Brain microvascular endothelial cell (primary cell): ENCODE measurements around the gene MICA.
"Not testable (repeated sequence)": the region's sequence is repeated elsewhere in the genome, so short reads cannot be mapped to it uniquely, and the experiment has no call there.

Experiments
- DNase-seq: peaks from one replicate; pipeline ENCODE4 v3.0.0-alpha.2; 2020
- H3K27ac ChIP-seq: fragments of 250-450 bp; sonication (Bioruptor Pico); 2 replicates; pipeline ENCODE4 v1.5.1; 2020; ENCODE audit warnings: mild to moderate bottlenecking, moderate library complexity
- H3K27me3 ChIP-seq: fragments of 250-450 bp; sonication (Bioruptor Pico); replicated peaks from 2 replicates; pipeline ENCODE4 v1.5.1; 2020; ENCODE audit warnings: mild to moderate bottlenecking
- H3K36me3 ChIP-seq: fragments of 250-450 bp; sonication (Bioruptor Pico); replicated peaks from 2 replicates; pipeline ENCODE4 v1.5.1; 2020; ENCODE audit warnings: mild to moderate bottlenecking
- H3K4me3 ChIP-seq: 2 replicates; pipeline ENCODE4 v1.5.1; 2011; ENCODE audit warnings: low read depth, mild to moderate bottlenecking, control low read depth, low read length, moderate library complexity
- in situ Hi-C: cut with HindIII; loops from 2 replicates; pipeline ENCODE4 v1.10.0; 2017; ENCODE audit warnings: low sequenced_read_pairs, low pct_ligation_motif_present
- TF ChIP-seq, protein P1 (sequence below): IDR thresholded peaks from 2 replicates; pipeline ENCODE4 v1.5.1; 2011; ENCODE audit warnings: low read depth, mild to moderate bottlenecking, moderate library complexity, low read length, control low read depth, inconsistent platforms; ENCODE audit errors: missing control alignments

Gene MICA

DNA sequence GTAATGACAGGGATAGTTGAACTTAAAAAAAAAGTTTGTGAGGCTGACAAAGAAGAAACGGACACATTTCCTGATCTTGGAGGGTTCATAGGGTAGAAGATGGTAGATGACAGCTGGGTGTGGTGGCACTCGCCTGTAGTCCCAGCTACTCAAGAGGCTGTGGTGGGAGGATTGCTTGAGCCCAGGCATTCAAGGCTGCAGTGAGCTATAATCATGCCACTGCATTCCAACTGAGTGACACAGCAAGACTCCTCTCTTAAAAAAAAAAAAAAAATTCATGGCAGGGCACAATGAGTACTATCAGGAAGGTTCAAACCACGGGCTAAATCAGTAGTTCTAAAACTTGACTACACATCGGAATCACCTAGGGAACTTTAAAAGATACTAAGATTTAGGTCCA is 2.0 kb upstream of the MICA start:
- Histone ChIP-seq H3K36me3 (no peaks in the 10 kb centered on the region), H3K27me3 (no peaks in the 10 kb centered on the region), H3K27ac (peak overlapping the region; percentile 73), H3K4me3 (peak overlapping the region; percentile 76)
- in situ Hi-C loops: no loop called here
- TF ChIP-seq, protein P1, sequence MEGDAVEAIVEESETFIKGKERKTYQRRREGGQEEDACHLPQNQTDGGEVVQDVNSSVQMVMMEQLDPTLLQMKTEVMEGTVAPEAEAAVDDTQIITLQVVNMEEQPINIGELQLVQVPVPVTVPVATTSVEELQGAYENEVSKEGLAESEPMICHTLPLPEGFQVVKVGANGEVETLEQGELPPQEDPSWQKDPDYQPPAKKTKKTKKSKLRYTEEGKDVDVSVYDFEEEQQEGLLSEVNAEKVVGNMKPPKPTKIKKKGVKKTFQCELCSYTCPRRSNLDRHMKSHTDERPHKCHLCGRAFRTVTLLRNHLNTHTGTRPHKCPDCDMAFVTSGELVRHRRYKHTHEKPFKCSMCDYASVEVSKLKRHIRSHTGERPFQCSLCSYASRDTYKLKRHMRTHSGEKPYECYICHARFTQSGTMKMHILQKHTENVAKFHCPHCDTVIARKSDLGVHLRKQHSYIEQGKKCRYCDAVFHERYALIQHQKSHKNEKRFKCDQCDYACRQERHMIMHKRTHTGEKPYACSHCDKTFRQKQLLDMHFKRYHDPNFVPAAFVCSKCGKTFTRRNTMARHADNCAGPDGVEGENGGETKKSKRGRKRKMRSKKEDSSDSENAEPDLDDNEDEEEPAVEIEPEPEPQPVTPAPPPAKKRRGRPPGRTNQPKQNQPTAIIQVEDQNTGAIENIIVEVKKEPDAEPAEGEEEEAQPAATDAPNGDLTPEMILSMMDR: no peak
- peak; percentile 90 for DNase-seq

DNA sequence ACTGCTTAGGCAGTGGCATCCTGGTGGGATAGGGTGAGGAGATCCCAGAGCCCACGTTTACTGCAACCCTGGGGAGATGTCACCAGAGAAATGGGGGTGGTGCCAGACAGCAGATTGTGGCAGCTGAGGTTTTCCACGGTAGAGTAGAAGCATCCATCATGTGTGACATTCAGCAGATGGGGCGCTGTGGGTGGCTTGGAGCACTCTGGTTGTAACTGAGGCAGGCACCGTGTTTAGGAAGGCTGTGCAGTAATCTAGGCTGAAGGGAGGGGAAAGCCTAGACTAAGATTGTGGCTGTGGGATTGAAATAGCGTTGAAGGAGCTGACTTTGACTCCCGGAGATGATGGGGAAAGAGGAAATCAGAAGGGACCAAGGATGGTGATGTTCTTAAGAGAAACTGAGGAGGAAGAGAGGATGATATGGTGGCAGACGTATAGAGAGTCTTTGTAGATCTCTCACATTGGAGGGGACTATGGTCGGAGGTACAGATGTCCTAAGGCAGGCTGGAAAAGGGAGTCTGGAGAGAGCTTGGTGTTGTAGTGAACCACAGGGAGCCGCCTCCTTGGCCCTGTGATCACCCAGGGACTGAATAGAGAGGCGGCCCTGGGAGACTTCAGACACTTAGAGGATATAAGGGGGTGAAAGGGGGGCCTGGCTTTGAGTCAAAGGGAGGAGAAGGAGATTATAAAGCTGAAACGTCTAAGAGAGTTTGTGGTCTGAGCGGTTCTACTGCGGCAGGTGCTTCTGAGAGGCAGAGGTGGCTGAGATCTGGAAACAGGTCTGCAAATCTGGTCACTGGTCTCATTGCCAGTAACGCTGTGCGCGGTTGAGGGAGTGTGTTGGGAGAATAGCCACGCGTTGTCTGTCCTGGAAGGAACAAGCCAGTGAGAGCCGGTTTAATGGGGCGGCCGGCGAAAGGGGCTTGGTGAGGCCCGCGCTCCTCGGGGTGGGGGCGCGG is 792 bp upstream of the MICA start:
- H3K27ac ChIP-seq: peak overlapping the region; percentile 44
- DNase-seq: peak; percentile 9
- no peaks in the 10 kb centered on the region for H3K36me3 ChIP-seq
- TF ChIP-seq, protein P1: no peak
- in situ Hi-C loops: no loop called here
- H3K27me3 ChIP-seq: no peaks in the 10 kb centered on the region
- peak overlapping the region; percentile 88 for H3K4me3 ChIP-seq

DNA sequence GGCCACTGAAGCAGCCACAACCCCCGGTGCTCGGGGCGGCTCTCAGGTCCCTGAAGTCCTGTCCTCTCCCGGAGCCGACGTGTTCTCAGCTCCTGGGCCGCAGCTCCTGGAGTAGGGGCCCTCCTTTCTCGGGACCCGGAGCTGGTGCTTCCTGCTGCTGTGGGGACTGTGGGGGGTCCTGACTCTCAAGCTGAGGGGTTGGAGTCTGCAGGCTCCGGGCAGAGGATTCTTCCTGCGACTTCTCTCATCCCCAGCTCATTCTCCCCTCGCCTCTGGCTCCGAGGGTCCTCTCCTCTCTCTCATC is 618 bp downstream of the MICA start:
- H3K27me3 ChIP-seq, in situ Hi-C loops, H3K36me3 ChIP-seq, DNase-seq: not testable (repeated sequence)
- Histone ChIP-seq H3K4me3 (peak overlapping the region; percentile 88), H3K27ac (peak overlapping the region; percentile 44)

DNA sequence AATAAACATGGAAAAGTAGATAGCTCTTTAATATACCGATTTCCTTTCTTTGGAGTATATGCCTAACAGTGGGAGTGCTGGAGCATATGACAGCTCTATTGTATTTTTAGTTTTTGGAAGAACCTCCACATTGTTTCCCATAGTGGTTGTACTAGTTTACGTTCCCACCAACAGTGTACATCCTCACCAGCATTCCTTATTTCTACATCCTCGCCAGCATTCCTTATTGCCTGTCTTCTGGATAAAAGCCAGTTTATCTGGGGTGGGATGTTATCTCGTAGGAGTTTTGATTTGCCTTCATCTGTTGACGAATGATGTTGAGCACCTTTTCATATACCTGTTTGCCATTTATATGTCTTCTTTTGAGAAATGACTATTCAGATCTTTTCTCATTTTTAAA is 2.6 kb downstream of the MICA start:
- DNase-seq: no peak
- H3K4me3 ChIP-seq: no peak overlapping the region
- H3K36me3 ChIP-seq: peaks cover under 1% of the 10 kb centered on the region
- no peak overlapping the region for H3K27ac ChIP-seq
- no peaks in the 10 kb centered on the region for H3K27me3 ChIP-seq
- in situ Hi-C loops: no loop called here
- TF ChIP-seq, protein P1: no peak

DNA sequence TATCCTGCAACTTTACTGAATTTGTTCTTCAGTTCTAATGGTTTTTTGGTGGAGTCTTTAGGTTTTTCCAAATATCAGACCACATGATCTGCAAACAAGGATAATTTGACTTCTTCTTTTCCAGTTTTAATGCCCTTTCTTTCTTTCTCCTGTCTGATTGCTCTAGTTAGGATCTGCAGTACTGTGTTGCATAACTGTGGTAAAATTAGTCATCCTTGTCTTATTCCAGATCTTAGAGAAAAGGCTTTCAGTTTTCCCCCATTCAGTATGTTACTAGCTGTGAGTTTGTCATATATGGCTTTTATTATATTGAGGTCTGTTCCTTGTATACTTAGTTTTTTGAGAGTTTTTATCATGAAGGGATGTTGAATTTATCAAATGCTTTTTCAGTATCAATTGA is 4.3 kb downstream of the MICA start:
- Histone ChIP-seq H3K27ac (no peak overlapping the region), H3K36me3 (peaks cover 15% of the 10 kb centered on the region), H3K4me3 (no peak overlapping the region), H3K27me3 (no peaks in the 10 kb centered on the region)
- in situ Hi-C loops: no loop called here
- DNase-seq: peak; percentile 11
- TF ChIP-seq, protein P1: no peak

DNA sequence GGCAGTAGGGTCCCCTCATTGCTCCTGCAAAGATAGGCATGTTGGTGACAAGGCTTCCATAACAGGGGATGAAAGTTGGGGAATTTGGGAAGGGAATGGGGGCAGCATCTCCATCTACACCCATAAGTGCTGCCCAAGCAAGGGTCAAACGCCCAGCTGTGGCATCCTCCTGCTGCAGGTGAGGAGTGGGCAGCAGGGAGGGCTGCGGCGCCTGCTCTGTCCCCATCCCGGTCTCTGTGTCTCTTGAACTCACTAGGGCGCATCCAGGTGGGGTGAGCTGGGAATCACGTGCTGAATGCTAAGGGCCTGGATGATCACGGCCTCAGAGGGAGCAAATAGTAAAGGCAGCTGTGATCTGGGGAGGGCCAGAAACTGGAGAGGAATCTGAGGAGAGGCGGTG is 9.1 kb downstream of the MICA start:
- Histone ChIP-seq H3K36me3 (peaks cover 47% of the 10 kb centered on the region), H3K27me3 (no peaks in the 10 kb centered on the region), H3K4me3 (no peak overlapping the region), H3K27ac (no peak overlapping the region)
- TF ChIP-seq, protein P1: no peak
- in situ Hi-C loops: no loop called here
- DNase-seq: no peak

DNA sequence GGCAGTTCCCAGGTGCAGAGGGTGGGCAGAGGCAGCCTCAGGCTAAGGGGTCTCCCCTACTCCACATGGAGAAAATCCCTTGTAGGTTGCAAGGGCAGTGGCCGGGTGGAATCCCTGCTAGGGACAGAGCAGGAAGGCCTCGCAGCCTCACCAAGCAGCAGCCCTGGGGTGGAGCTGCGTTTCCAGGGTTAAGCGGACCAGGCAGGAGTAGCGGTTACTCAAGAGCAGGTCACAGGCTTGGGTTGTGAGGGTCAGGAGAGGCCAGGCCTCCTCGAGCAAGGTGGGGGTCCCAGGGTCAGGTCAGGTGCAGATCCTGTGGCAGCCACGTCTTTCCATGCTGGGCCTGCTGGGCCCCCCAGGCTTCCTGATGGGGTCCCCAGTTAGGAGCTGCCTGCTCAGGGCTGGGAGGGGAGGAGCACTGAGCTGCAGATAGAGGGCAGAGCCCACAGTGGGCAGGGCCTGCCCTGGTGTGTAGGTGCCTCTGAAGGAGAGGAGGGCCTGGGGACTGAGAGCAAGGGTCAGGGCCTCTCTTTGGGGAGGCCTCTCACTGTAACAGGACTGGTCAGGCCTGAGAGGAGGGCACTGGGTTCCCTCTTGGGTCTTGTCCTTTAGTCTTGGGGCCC is 10.9 kb downstream of the MICA start:
- in situ Hi-C loops, H3K27ac ChIP-seq, H3K27me3 ChIP-seq, H3K4me3 ChIP-seq, DNase-seq: not testable (repeated sequence)
- peaks cover 47% of the 10 kb centered on the region for H3K36me3 ChIP-seq
